HG02759 (cell line): ENCODE results near the gene ZNF562.
"Not testable (repeated sequence)": the region's sequence is repeated elsewhere in the genome, so short reads cannot be mapped to it uniquely, and the experiment has no call there.

ENCODE experiments used
- ATAC-seq: cut with Tn5 transposase; IDR thresholded peaks from one replicate; pipeline ENCODE4 v1.9.1; 2021; ENCODE audit warnings: mild to moderate bottlenecking, moderate library complexity; ENCODE audit not compliant: unreplicated experiment

ZNF562 gene

GRCh38 chr19:9674663-9675357 is at the start of gene ZNF562:
Gene ZNF562 (minus strand): TSS chr19:9675100. CDS start chr19:9660744, 14,356 bp downstream.
- ATAC-seq, result peak; percentile 86

- ATAC-seq, result no peak
These were observed 49.3 kb upstream of the ZNF562 start for GRCh38 chr19:9724157-9724556.

GRCh38 chr19:9721861-9722260 is 47.0 kb upstream of the ZNF562 start:
- ATAC-seq, result no peak

GRCh38 chr19:9720541-9720940 is 45.6 kb upstream of the ZNF562 start:
- ATAC-seq, result no peak

GRCh38 chr19:9711815-9712214 is 36.9 kb upstream of the ZNF562 start:
- ATAC-seq, result no peak

GRCh38 chr19:9709305-9709704 is 34.4 kb upstream of the ZNF562 start:
- no peak for ATAC-seq

- ATAC-seq, result no peak
These were observed 30.9 kb upstream of the ZNF562 start for GRCh38 chr19:9705836-9706235.

GRCh38 chr19:9702186-9702585 is 27.3 kb upstream of the ZNF562 start:
- ATAC-seq, result no peak

GRCh38 chr19:9700229-9700981 is 25.5 kb upstream of the ZNF562 start:
- no peak for ATAC-seq

GRCh38 chr19:9690301-9690700 is 15.4 kb upstream of the ZNF562 start:
- not testable (repeated sequence) for ATAC-seq

- ATAC-seq, result not testable (repeated sequence)
These were observed 5.1 kb upstream of the ZNF562 start for GRCh38 chr19:9679996-9680395.

GRCh38 chr19:9675358-9675901 is 530 bp upstream of the ZNF562 start:
- ATAC-seq, result not testable (repeated sequence)

GRCh38 chr19:9673912-9674662 is 813 bp downstream of the ZNF562 start:
- no peak for ATAC-seq

GRCh38 chr19:9672893-9673292 is 2.0 kb downstream of the ZNF562 start:
- no peak for ATAC-seq

GRCh38 chr19:9671655-9672054 is 3.2 kb downstream of the ZNF562 start:
- ATAC-seq, result no peak

GRCh38 chr19:9668544-9668943 is 6.4 kb downstream of the ZNF562 start:
- ATAC-seq, result no peak

- ATAC-seq, result no peak
These were observed 7.0 kb downstream of the ZNF562 start for GRCh38 chr19:9667898-9668297.

- no peak for ATAC-seq
These were observed 16.1 kb downstream of the ZNF562 start for GRCh38 chr19:9658769-9659168.

GRCh38 chr19:9653066-9653555 is 21.8 kb downstream of the ZNF562 start:
- not testable (repeated sequence) for ATAC-seq

- not testable (repeated sequence) for ATAC-seq
These were observed 23.4 kb downstream of the ZNF562 start for GRCh38 chr19:9651464-9651863.

GRCh38 chr19:9650345-9650744 is 24.6 kb downstream of the ZNF562 start:
- no peak for ATAC-seq
